Measurements from ENCODE around the gene RPL38.
A peak's percentile ranks its signal among the peaks of the same experiment; 100 is the strongest.

Gene RPL38

GRCh38 chr17:74233937-74234336, 30.5 kb downstream of the RPL38 start:
- H3K9ac ChIP-seq (ENCODE audit: low read length), result no peak overlapping the region

GRCh38 chr17:74234486-74234885, 31.0 kb downstream of the RPL38 start:
- no peak overlapping the region for H3K4me3 ChIP-seq (ENCODE audit: low read depth in 1 of 2, low read length in 2 of 2)
- H3K4me1 ChIP-seq (ENCODE audit: insufficient read depth, low read length), result peaks cover 6% of the 10 kb centered on the region
- no peaks in the 10 kb centered on the region for H3K9me3 ChIP-seq (ENCODE audit: low read length)
- no peak overlapping the region for H3K9ac ChIP-seq (ENCODE audit: low read length)
- no peaks in the 10 kb centered on the region for H3K36me3 ChIP-seq (ENCODE audit: insufficient read depth, low read length)
- H3K27ac ChIP-seq (ENCODE audit: low read depth, low read length), result no peak overlapping the region
- H3K27me3 ChIP-seq (ENCODE audit: control insufficient read depth in 1 of 2, insufficient read depth in 2 of 2, low read length in 2 of 2), result no peaks in the 10 kb centered on the region

More at GRCh38 chr17:74233937-74234336, 30.5 kb downstream of the RPL38 start:
- Histone ChIP-seq H3K27ac (ENCODE audit: low read depth, low read length) (no peak overlapping the region), H3K4me3 (ENCODE audit: low read depth in 1 of 2, low read length in 2 of 2) (no peak overlapping the region), H3K4me1 (ENCODE audit: insufficient read depth, low read length) (peaks cover under 1% of the 10 kb centered on the region), H3K9me3 (ENCODE audit: low read length) (no peaks in the 10 kb centered on the region), H3K36me3 (ENCODE audit: insufficient read depth, low read length) (no peaks in the 10 kb centered on the region), H3K27me3 (ENCODE audit: control insufficient read depth in 1 of 2, insufficient read depth in 2 of 2, low read length in 2 of 2) (no peaks in the 10 kb centered on the region)

GRCh38 chr17:74235040-74235581, 31.6 kb downstream of the RPL38 start:
- Histone ChIP-seq H3K9me3 (ENCODE audit: low read length) (no peaks in the 10 kb centered on the region), H3K27me3 (ENCODE audit: control insufficient read depth in 1 of 2, insufficient read depth in 2 of 2, low read length in 2 of 2) (no peaks in the 10 kb centered on the region), H3K27ac (ENCODE audit: low read depth, low read length) (no peak overlapping the region), H3K36me3 (ENCODE audit: insufficient read depth, low read length) (no peaks in the 10 kb centered on the region), H3K4me1 (ENCODE audit: insufficient read depth, low read length) (peaks cover 6% of the 10 kb centered on the region), H3K4me3 (ENCODE audit: low read depth in 1 of 2, low read length in 2 of 2) (no peak overlapping the region), H3K9ac (ENCODE audit: low read length) (no peak overlapping the region)

GRCh38 chr17:74235911-74236371, 32.5 kb downstream of the RPL38 start:
- Histone ChIP-seq H3K9me3 (ENCODE audit: low read length) (no peaks in the 10 kb centered on the region), H3K9ac (ENCODE audit: low read length) (no peak overlapping the region), H3K27ac (ENCODE audit: low read depth, low read length) (no peak overlapping the region), H3K4me1 (ENCODE audit: insufficient read depth, low read length) (peaks cover 6% of the 10 kb centered on the region), H3K36me3 (ENCODE audit: insufficient read depth, low read length) (no peaks in the 10 kb centered on the region), H3K4me3 (ENCODE audit: low read depth in 1 of 2, low read length in 2 of 2) (no peak overlapping the region), H3K27me3 (ENCODE audit: control insufficient read depth in 1 of 2, insufficient read depth in 2 of 2, low read length in 2 of 2) (no peaks in the 10 kb centered on the region)

GRCh38 chr17:74237321-74237720, 33.8 kb downstream of the RPL38 start:
- Histone ChIP-seq H3K9ac (ENCODE audit: low read length) (no peak overlapping the region), H3K36me3 (ENCODE audit: insufficient read depth, low read length) (no peaks in the 10 kb centered on the region), H3K27ac (ENCODE audit: low read depth, low read length) (no peak overlapping the region), H3K27me3 (ENCODE audit: control insufficient read depth in 1 of 2, insufficient read depth in 2 of 2, low read length in 2 of 2) (no peaks in the 10 kb centered on the region), H3K9me3 (ENCODE audit: low read length) (no peaks in the 10 kb centered on the region), H3K4me1 (ENCODE audit: insufficient read depth, low read length) (peaks cover 6% of the 10 kb centered on the region), H3K4me3 (ENCODE audit: low read depth in 1 of 2, low read length in 2 of 2) (no peak overlapping the region)

GRCh38 chr17:74239172-74239571, 35.7 kb downstream of the RPL38 start:
- Histone ChIP-seq H3K27ac (ENCODE audit: low read depth, low read length) (peak overlapping the region; percentile 13), H3K4me1 (ENCODE audit: insufficient read depth, low read length) (peaks cover 6% of the 10 kb centered on the region), H3K9ac (ENCODE audit: low read length) (no peak overlapping the region), H3K9me3 (ENCODE audit: low read length) (no peaks in the 10 kb centered on the region), H3K27me3 (ENCODE audit: control insufficient read depth in 1 of 2, insufficient read depth in 2 of 2, low read length in 2 of 2) (no peaks in the 10 kb centered on the region), H3K36me3 (ENCODE audit: insufficient read depth, low read length) (no peaks in the 10 kb centered on the region), H3K4me3 (ENCODE audit: low read depth in 1 of 2, low read length in 2 of 2) (no peak overlapping the region)

GRCh38 chr17:74240618-74241205, 37.2 kb downstream of the RPL38 start:
- Histone ChIP-seq H3K27me3 (ENCODE audit: control insufficient read depth in 1 of 2, insufficient read depth in 2 of 2, low read length in 2 of 2) (no peaks in the 10 kb centered on the region), H3K9me3 (ENCODE audit: low read length) (no peaks in the 10 kb centered on the region), H3K36me3 (ENCODE audit: insufficient read depth, low read length) (no peaks in the 10 kb centered on the region), H3K27ac (ENCODE audit: low read depth, low read length) (no peak overlapping the region), H3K4me1 (ENCODE audit: insufficient read depth, low read length) (peaks cover 6% of the 10 kb centered on the region), H3K4me3 (ENCODE audit: low read depth in 1 of 2, low read length in 2 of 2) (no peak overlapping the region), H3K9ac (ENCODE audit: low read length) (no peak overlapping the region)

GRCh38 chr17:74241431-74241830, 38.0 kb downstream of the RPL38 start:
- peaks cover 6% of the 10 kb centered on the region for H3K4me1 ChIP-seq (ENCODE audit: insufficient read depth, low read length)
- no peak overlapping the region for H3K4me3 ChIP-seq (ENCODE audit: low read depth in 1 of 2, low read length in 2 of 2)
- H3K27me3 ChIP-seq (ENCODE audit: control insufficient read depth in 1 of 2, insufficient read depth in 2 of 2, low read length in 2 of 2), result no peaks in the 10 kb centered on the region
- H3K9ac ChIP-seq (ENCODE audit: low read length), result no peak overlapping the region
- H3K36me3 ChIP-seq (ENCODE audit: insufficient read depth, low read length), result no peaks in the 10 kb centered on the region
- no peak overlapping the region for H3K27ac ChIP-seq (ENCODE audit: low read depth, low read length)
- H3K9me3 ChIP-seq (ENCODE audit: low read length), result no peaks in the 10 kb centered on the region

GRCh38 chr17:74241847-74242246, 38.4 kb downstream of the RPL38 start:
- Histone ChIP-seq H3K27me3 (ENCODE audit: control insufficient read depth in 1 of 2, insufficient read depth in 2 of 2, low read length in 2 of 2) (no peaks in the 10 kb centered on the region), H3K9me3 (ENCODE audit: low read length) (no peaks in the 10 kb centered on the region), H3K27ac (ENCODE audit: low read depth, low read length) (no peak overlapping the region), H3K9ac (ENCODE audit: low read length) (no peak overlapping the region), H3K36me3 (ENCODE audit: insufficient read depth, low read length) (no peaks in the 10 kb centered on the region), H3K4me1 (ENCODE audit: insufficient read depth, low read length) (peaks cover 6% of the 10 kb centered on the region), H3K4me3 (ENCODE audit: low read depth in 1 of 2, low read length in 2 of 2) (no peak overlapping the region)

GRCh38 chr17:74243013-74243755, 39.7 kb downstream of the RPL38 start:
- no peak overlapping the region for H3K27ac ChIP-seq (ENCODE audit: low read depth, low read length)
- no peaks in the 10 kb centered on the region for H3K9me3 ChIP-seq (ENCODE audit: low read length)
- H3K4me1 ChIP-seq (ENCODE audit: insufficient read depth, low read length), result peaks cover 6% of the 10 kb centered on the region
- H3K27me3 ChIP-seq (ENCODE audit: control insufficient read depth in 1 of 2, insufficient read depth in 2 of 2, low read length in 2 of 2), result no peaks in the 10 kb centered on the region
- no peaks in the 10 kb centered on the region for H3K36me3 ChIP-seq (ENCODE audit: insufficient read depth, low read length)
- no peak overlapping the region for H3K4me3 ChIP-seq (ENCODE audit: low read depth in 1 of 2, low read length in 2 of 2)
- no peak overlapping the region for H3K9ac ChIP-seq (ENCODE audit: low read length)

- H3K36me3 ChIP-seq (ENCODE audit: insufficient read depth, low read length), result no peaks in the 10 kb centered on the region
- H3K4me1 ChIP-seq (ENCODE audit: insufficient read depth, low read length), result peaks cover 4% of the 10 kb centered on the region
- no peak overlapping the region for H3K9ac ChIP-seq (ENCODE audit: low read length)
- no peak overlapping the region for H3K27ac ChIP-seq (ENCODE audit: low read depth, low read length)
- no peaks in the 10 kb centered on the region for H3K27me3 ChIP-seq (ENCODE audit: control insufficient read depth in 1 of 2, insufficient read depth in 2 of 2, low read length in 2 of 2)
- no peak overlapping the region for H3K4me3 ChIP-seq (ENCODE audit: low read depth in 1 of 2, low read length in 2 of 2)
- H3K9me3 ChIP-seq (ENCODE audit: low read length), result no peaks in the 10 kb centered on the region
Observed at GRCh38 chr17:74244128-74244527, 40.6 kb downstream of the RPL38 start.
